ENCODE measurements around the gene ZNF256. TPM values are rescaled to one million over a fixed set of nuclear protein-coding genes. Genes with fewer than 3 reads are reported as not detected.

ZNF256 gene
- total RNA-seq, 1 donor from 2014 or later = 6.3 TPM

- DNase-seq (ENCODE audit: extremely low spot score, unreplicated experiment) = no peak
- Mint-ChIP-seq H3K27ac (ENCODE audit: unreplicated experiment) (no peak overlapping the region), H3K4me3 (ENCODE audit: unreplicated experiment) (no peak overlapping the region), H3K36me3 (ENCODE audit: unreplicated experiment) (peaks cover 14% of the 10 kb centered on the region), H3K4me1 (ENCODE audit: unreplicated experiment) (no peaks in the 10 kb centered on the region), H3K27me3 (ENCODE audit: unreplicated experiment) (no peaks in the 10 kb centered on the region), H3K9me3 (ENCODE audit: unreplicated experiment) (peaks cover 14% of the 10 kb centered on the region)
- TF ChIP-seq, protein P1, sequence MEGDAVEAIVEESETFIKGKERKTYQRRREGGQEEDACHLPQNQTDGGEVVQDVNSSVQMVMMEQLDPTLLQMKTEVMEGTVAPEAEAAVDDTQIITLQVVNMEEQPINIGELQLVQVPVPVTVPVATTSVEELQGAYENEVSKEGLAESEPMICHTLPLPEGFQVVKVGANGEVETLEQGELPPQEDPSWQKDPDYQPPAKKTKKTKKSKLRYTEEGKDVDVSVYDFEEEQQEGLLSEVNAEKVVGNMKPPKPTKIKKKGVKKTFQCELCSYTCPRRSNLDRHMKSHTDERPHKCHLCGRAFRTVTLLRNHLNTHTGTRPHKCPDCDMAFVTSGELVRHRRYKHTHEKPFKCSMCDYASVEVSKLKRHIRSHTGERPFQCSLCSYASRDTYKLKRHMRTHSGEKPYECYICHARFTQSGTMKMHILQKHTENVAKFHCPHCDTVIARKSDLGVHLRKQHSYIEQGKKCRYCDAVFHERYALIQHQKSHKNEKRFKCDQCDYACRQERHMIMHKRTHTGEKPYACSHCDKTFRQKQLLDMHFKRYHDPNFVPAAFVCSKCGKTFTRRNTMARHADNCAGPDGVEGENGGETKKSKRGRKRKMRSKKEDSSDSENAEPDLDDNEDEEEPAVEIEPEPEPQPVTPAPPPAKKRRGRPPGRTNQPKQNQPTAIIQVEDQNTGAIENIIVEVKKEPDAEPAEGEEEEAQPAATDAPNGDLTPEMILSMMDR (IDR thresholded peaks at IDR 0.05) = no peak
Measured at GRCh38 chr19:57900311-57900710, 47.2 kb downstream of the ZNF256 start.

Other genes starting within 250 kb of the ZNF256 start
- gene ZNF154, start 238.5 kb downstream of the ZNF256 start, total RNA-seq = 18.0 and 18.9 TPM in 2 replicates
- gene ZNF671, start 220.1 kb downstream of the ZNF256 start, total RNA-seq = 7.1 TPM in 2 replicates
- gene ZNF776, start 200.9 kb downstream of the ZNF256 start, total RNA-seq = 16.9 and 21.0 TPM in 2 replicates
- gene ZNF586, start 178.0 kb downstream of the ZNF256 start, total RNA-seq = 18.8 TPM in 2 replicates
- gene ZNF552, start 132.8 kb downstream of the ZNF256 start, total RNA-seq = 5.2 and 9.0 TPM in 2 replicates
- gene ZNF587B, start 117.4 kb downstream of the ZNF256 start, total RNA-seq = 14.4 and 16.5 TPM in 2 replicates
- 33.5 and 34.2 TPM in 2 replicates for gene ZNF587, start 97.8 kb downstream of the ZNF256 start, total RNA-seq
- gene ZNF814, start 58.7 kb downstream of the ZNF256 start, total RNA-seq = 17.2 and 18.0 TPM in 2 replicates
- gene ZNF417, start 31.1 kb downstream of the ZNF256 start, total RNA-seq = 16.9 and 21.0 TPM in 2 replicates
- gene ZNF418, start 12.3 kb downstream of the ZNF256 start, total RNA-seq = 12.0 and 12.3 TPM in 2 replicates
- gene C19orf18, start 26.8 kb upstream of the ZNF256 start, total RNA-seq = 1.4 and 1.8 TPM in 2 replicates
- 17.5 and 22.0 TPM in 2 replicates for gene ZNF606, start 55.1 kb upstream of the ZNF256 start, total RNA-seq
- 0.57 TPM in 1 of 2 replicates, not detected in the other for gene ZSCAN1, start 86.3 kb upstream of the ZNF256 start, total RNA-seq
- 5.5 and 5.9 TPM in 2 replicates for gene ZNF135, start 111.6 kb upstream of the ZNF256 start, total RNA-seq
- 47.2 and 50.7 TPM in 2 replicates for gene ZSCAN18, start 150.5 kb upstream of the ZNF256 start, total RNA-seq
- gene ZNF329, start 203.1 kb upstream of the ZNF256 start, total RNA-seq = 10.0 and 10.3 TPM in 2 replicates
- gene ZNF274, start 235.4 kb upstream of the ZNF256 start, total RNA-seq = 14.6 and 17.2 TPM in 2 replicates